ENCODE data around the gene CCDC190.
A peak's percentile ranks its signal among the peaks of the same experiment; 100 is the strongest.

CCDC190 gene

GRCh38 chr1:162861625-162862024 is 650 bp upstream of the CCDC190 start:
- DNase-seq (ENCODE audit: low spot score): no peak
- Mint-ChIP-seq H3K27me3 (ENCODE audit: low read depth) (peaks cover 10% of the 10 kb centered on the region), H3K4me3 (no peak overlapping the region), H3K27ac (no peak overlapping the region), H3K4me1 (ENCODE audit: low read depth) (no peaks in the 10 kb centered on the region), H3K9me3 (no peaks in the 10 kb centered on the region), H3K36me3 (ENCODE audit: low read depth) (no peaks in the 10 kb centered on the region)

- Mint-ChIP-seq H3K27ac (no peak overlapping the region), H3K4me1 (ENCODE audit: low read depth) (no peaks in the 10 kb centered on the region), H3K36me3 (ENCODE audit: low read depth) (no peaks in the 10 kb centered on the region), H3K4me3 (no peak overlapping the region), H3K9me3 (no peaks in the 10 kb centered on the region), H3K27me3 (ENCODE audit: low read depth) (peaks cover 9% of the 10 kb centered on the region)
- no peak for DNase-seq (ENCODE audit: low spot score)
Observed at GRCh38 chr1:162859191-162859590, 1.8 kb downstream of the CCDC190 start.

- Mint-ChIP-seq H3K4me3 (no peak overlapping the region), H3K4me1 (ENCODE audit: low read depth) (no peaks in the 10 kb centered on the region), H3K27ac (no peak overlapping the region), H3K27me3 (ENCODE audit: low read depth) (peaks cover 4% of the 10 kb centered on the region), H3K9me3 (no peaks in the 10 kb centered on the region), H3K36me3 (ENCODE audit: low read depth) (no peaks in the 10 kb centered on the region)
- DNase-seq (ENCODE audit: low spot score): no peak
Observed at GRCh38 chr1:162857850-162858249, 3.1 kb downstream of the CCDC190 start.

- Mint-ChIP-seq H3K9me3 (no peaks in the 10 kb centered on the region), H3K27me3 (ENCODE audit: low read depth) (no peaks in the 10 kb centered on the region), H3K36me3 (ENCODE audit: low read depth) (no peaks in the 10 kb centered on the region), H3K4me1 (ENCODE audit: low read depth) (no peaks in the 10 kb centered on the region), H3K4me3 (no peak overlapping the region), H3K27ac (no peak overlapping the region)
- DNase-seq (ENCODE audit: low spot score): no peak
Observed at GRCh38 chr1:162856260-162856659, 4.7 kb downstream of the CCDC190 start.

GRCh38 chr1:162855461-162856150 is 5.4 kb downstream of the CCDC190 start:
- Mint-ChIP-seq H3K27ac (no peak overlapping the region), H3K36me3 (ENCODE audit: low read depth) (no peaks in the 10 kb centered on the region), H3K4me3 (no peak overlapping the region), H3K27me3 (ENCODE audit: low read depth) (no peaks in the 10 kb centered on the region), H3K4me1 (ENCODE audit: low read depth) (no peaks in the 10 kb centered on the region), H3K9me3 (no peaks in the 10 kb centered on the region)
- DNase-seq (ENCODE audit: low spot score): no peak

GRCh38 chr1:162854245-162854882 is 6.6 kb downstream of the CCDC190 start:
- no peaks in the 10 kb centered on the region for H3K27me3 Mint-ChIP-seq (ENCODE audit: low read depth)
- no peaks in the 10 kb centered on the region for H3K9me3 Mint-ChIP-seq
- no peaks in the 10 kb centered on the region for H3K4me1 Mint-ChIP-seq (ENCODE audit: low read depth)
- H3K36me3 Mint-ChIP-seq (ENCODE audit: low read depth): no peaks in the 10 kb centered on the region
- no peak overlapping the region for H3K4me3 Mint-ChIP-seq
- no peak overlapping the region for H3K27ac Mint-ChIP-seq
- no peak for DNase-seq (ENCODE audit: low spot score)

GRCh38 chr1:162851341-162851740 is 9.6 kb downstream of the CCDC190 start:
- H3K4me3 Mint-ChIP-seq: no peak overlapping the region
- no peaks in the 10 kb centered on the region for H3K9me3 Mint-ChIP-seq
- no peaks in the 10 kb centered on the region for H3K36me3 Mint-ChIP-seq (ENCODE audit: low read depth)
- H3K4me1 Mint-ChIP-seq (ENCODE audit: low read depth): no peaks in the 10 kb centered on the region
- H3K27ac Mint-ChIP-seq: no peak overlapping the region
- DNase-seq (ENCODE audit: low spot score): no peak
- no peaks in the 10 kb centered on the region for H3K27me3 Mint-ChIP-seq (ENCODE audit: low read depth)

GRCh38 chr1:162849711-162850110 is 11.3 kb downstream of the CCDC190 start:
- no peak for DNase-seq (ENCODE audit: low spot score)
- Mint-ChIP-seq H3K36me3 (ENCODE audit: low read depth) (no peaks in the 10 kb centered on the region), H3K27ac (no peak overlapping the region), H3K4me3 (no peak overlapping the region), H3K27me3 (ENCODE audit: low read depth) (peaks cover 2% of the 10 kb centered on the region), H3K9me3 (no peaks in the 10 kb centered on the region), H3K4me1 (ENCODE audit: low read depth) (no peaks in the 10 kb centered on the region)

GRCh38 chr1:162847839-162848453 is 13.0 kb downstream of the CCDC190 start:
- Mint-ChIP-seq H3K9me3 (no peaks in the 10 kb centered on the region), H3K4me1 (ENCODE audit: low read depth) (no peaks in the 10 kb centered on the region), H3K27me3 (ENCODE audit: low read depth) (peaks cover 2% of the 10 kb centered on the region), H3K4me3 (no peak overlapping the region), H3K36me3 (ENCODE audit: low read depth) (no peaks in the 10 kb centered on the region), H3K27ac (no peak overlapping the region)
- DNase-seq (ENCODE audit: low spot score): peak; percentile 41

GRCh38 chr1:162846256-162847212 is 14.4 kb downstream of the CCDC190 start:
- peaks cover 5% of the 10 kb centered on the region for H3K27me3 Mint-ChIP-seq (ENCODE audit: low read depth)

GRCh38 chr1:162844153-162844552 is 16.8 kb downstream of the CCDC190 start:
- no peak overlapping the region for H3K4me3 Mint-ChIP-seq
- H3K36me3 Mint-ChIP-seq (ENCODE audit: low read depth): no peaks in the 10 kb centered on the region
- DNase-seq (ENCODE audit: low spot score): no peak
- H3K27ac Mint-ChIP-seq: no peak overlapping the region
- H3K9me3 Mint-ChIP-seq: peaks cover 5% of the 10 kb centered on the region
- H3K4me1 Mint-ChIP-seq (ENCODE audit: low read depth): no peaks in the 10 kb centered on the region
- H3K27me3 Mint-ChIP-seq (ENCODE audit: low read depth): peaks cover 13% of the 10 kb centered on the region

More at GRCh38 chr1:162846256-162847212, 14.4 kb downstream of the CCDC190 start:
- DNase-seq (ENCODE audit: low spot score): no peak
- Mint-ChIP-seq H3K27ac (no peak overlapping the region), H3K4me3 (no peak overlapping the region), H3K9me3 (no peaks in the 10 kb centered on the region), H3K4me1 (ENCODE audit: low read depth) (no peaks in the 10 kb centered on the region), H3K36me3 (ENCODE audit: low read depth) (no peaks in the 10 kb centered on the region)

- DNase-seq (ENCODE audit: low spot score): no peak
- H3K36me3 Mint-ChIP-seq (ENCODE audit: low read depth): peaks cover 5% of the 10 kb centered on the region
- no peak overlapping the region for H3K4me3 Mint-ChIP-seq
- H3K27me3 Mint-ChIP-seq (ENCODE audit: low read depth): peaks cover 14% of the 10 kb centered on the region
- H3K27ac Mint-ChIP-seq: no peak overlapping the region
- peaks cover 32% of the 10 kb centered on the region for H3K9me3 Mint-ChIP-seq
- H3K4me1 Mint-ChIP-seq (ENCODE audit: low read depth): peaks cover 4% of the 10 kb centered on the region
Observed at GRCh38 chr1:162840250-162840839, 20.6 kb downstream of the CCDC190 start.

- Mint-ChIP-seq H3K27ac (no peak overlapping the region), H3K27me3 (ENCODE audit: low read depth) (peaks cover 14% of the 10 kb centered on the region), H3K9me3 (peaks cover 38% of the 10 kb centered on the region), H3K4me3 (no peak overlapping the region), H3K4me1 (ENCODE audit: low read depth) (peaks cover 14% of the 10 kb centered on the region), H3K36me3 (ENCODE audit: low read depth) (peaks cover 7% of the 10 kb centered on the region)
- no peak for DNase-seq (ENCODE audit: low spot score)
Observed at GRCh38 chr1:162838863-162839262, 22.1 kb downstream of the CCDC190 start.

All from T-helper 2 cell treated with Interferon-gamma antibody and Interleukin-4, amounts not matched to agents 5 μg/mL and 100 μg/mL, for 36 hours (primary cell).